GM21825 (cell line): ENCODE results near the gene PLD5.
A peak's percentile ranks its signal among the peaks of the same experiment; 100 is the strongest.
"Not testable (repeated sequence)": the region's sequence is repeated elsewhere in the genome, so short reads cannot be mapped to it uniquely, and the experiment has no call there.

Experiments
- ATAC-seq: cut with Tn5 transposase; IDR thresholded peaks from one replicate; pipeline ENCODE4 v1.9.1; 2021; ENCODE audit warnings: mild to moderate bottlenecking, moderate library complexity; ENCODE audit not compliant: unreplicated experiment

The PLD5 gene

DNA sequence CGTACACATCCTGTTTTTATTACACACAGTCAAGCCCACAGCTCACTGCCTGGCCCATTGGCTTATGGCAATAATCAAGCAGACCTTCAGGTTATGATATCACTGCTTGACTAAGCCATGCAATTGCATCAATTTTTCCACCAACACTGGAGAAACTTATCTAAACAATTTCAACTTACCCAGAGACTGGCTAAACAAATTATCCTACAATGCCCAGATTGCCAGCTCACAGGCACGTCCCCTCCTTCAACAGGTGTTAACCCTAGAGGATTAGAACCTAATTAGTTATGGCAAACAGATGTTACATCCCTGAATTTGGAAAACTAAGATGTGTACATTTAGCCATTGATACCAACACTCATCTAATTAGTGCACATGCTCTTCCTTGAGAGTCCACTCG, 310.0 kb downstream of the PLD5 start:
- ATAC-seq, result not testable (repeated sequence)

DNA sequence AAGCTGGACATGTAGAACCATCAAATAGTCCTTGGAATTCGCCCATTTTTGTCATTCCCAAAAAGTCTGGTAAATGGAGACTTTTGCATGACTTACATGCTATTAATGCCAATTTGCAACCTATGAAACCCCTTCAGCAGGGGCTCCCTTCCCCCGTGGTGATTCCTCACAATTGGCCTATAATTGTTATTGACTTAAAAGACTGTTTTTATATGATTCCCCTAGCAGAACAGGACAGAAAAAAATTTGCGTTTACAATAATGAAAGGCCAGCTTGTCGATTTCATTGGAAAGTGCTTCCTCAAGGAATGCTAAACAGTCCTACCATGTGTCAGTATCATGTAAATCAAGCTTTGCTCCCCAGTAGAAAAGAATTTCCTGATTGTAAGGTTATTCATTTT, 311.5 kb downstream of the PLD5 start:
- not testable (repeated sequence) for ATAC-seq

DNA sequence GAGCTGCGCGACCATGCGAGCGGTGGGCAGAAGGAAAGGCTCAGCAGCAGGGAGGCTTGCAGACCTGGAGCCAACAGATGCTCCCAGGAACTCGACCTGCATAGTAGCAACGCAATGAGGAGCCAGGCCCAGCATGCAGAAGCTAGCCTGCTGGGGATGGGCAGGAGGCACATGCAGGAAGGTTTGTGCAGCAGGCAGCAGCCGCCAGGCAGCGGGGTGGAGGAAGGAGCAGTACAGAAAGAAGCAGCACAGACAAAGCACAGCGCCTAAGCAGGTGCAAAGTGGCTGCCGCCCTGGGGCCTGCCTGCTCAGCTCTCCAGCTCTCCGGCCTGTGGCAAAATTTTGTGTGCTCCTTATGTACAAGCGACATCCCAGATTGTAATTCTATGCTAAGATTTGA, 312.1 kb downstream of the PLD5 start:
- ATAC-seq, result no peak

DNA sequence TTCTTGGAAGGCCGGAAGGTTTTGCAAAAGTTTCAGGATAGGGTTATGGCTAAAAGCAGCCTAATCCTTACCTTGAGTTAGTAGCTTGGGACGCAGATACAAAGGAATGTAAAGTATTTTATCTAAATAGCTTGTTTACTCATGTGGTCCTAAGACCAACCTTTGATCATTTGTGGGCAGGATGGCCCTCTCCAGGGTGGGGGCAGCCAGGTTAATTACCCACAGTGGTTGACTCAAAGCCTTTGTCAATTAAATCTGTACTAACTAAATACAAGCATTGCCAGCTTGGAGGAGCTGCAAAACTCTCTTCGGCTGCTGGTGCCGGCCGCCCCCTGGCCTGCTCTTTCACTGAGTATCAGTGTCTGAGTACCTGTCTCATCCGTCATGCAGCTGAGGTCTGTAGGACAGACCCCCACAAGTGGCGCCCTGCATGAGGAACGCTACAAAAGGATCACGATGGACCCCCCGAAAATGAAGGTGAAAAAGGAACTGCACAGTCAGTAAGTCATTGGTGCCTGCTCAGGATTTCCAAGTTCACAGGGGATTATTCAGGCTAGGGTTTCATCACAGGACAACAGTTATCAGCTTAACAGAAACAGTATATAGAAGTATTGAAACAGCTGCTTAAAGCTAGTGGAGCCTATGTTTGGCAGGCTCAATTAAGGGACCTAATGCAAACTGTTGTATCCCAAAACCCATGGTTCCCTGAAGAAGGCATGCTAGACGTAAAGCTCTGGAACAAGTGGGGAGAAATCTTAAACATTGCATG, 313.1 kb downstream of the PLD5 start:
- ATAC-seq, result no peak

- ATAC-seq, result not testable (repeated sequence)
These were observed 314.2 kb downstream of the PLD5 start for GRCh38 chr1:242210316-242210715.

DNA sequence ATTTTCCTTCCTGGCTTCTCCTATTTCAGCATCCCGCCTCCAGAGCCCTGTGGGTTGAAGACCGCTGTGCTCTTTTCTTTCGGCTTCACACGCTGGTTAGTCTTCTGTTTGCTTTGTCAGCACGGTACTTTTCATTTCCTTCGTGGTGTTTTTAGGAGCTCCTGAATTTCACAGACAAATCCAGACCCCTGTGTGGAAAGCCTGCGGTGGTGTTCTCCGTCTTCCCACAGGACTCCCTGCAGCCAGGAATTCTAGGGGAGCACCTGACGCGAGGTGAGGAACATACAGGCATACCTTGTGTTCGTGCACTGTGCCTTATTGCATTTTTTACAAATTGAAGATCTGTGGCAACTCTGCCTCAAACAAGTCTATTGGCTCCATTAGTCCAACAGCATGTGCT, 315.4 kb downstream of the PLD5 start:
- ATAC-seq, result no peak

- no peak for ATAC-seq
These were observed 316.5 kb downstream of the PLD5 start for GRCh38 chr1:242208021-242208420.

DNA sequence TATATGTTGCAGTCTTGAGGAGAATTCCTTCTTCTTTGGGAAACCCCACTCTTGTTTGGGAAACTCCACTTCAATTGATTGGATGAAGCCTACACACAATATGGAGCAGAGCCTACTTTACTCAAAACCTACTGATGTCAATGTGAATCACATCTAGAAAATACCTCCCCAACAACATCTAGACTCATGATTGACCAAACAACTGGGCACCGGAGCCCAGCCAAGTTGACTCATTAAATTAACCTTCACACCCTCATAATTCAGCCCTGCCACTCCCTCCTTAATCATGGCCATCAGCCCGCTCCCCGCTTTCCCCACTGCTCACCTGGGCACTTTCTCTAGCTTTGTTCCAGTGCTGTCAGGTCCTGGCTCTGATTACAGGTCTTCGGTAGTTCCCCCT, 317.5 kb downstream of the PLD5 start:
- ATAC-seq, result no peak

DNA sequence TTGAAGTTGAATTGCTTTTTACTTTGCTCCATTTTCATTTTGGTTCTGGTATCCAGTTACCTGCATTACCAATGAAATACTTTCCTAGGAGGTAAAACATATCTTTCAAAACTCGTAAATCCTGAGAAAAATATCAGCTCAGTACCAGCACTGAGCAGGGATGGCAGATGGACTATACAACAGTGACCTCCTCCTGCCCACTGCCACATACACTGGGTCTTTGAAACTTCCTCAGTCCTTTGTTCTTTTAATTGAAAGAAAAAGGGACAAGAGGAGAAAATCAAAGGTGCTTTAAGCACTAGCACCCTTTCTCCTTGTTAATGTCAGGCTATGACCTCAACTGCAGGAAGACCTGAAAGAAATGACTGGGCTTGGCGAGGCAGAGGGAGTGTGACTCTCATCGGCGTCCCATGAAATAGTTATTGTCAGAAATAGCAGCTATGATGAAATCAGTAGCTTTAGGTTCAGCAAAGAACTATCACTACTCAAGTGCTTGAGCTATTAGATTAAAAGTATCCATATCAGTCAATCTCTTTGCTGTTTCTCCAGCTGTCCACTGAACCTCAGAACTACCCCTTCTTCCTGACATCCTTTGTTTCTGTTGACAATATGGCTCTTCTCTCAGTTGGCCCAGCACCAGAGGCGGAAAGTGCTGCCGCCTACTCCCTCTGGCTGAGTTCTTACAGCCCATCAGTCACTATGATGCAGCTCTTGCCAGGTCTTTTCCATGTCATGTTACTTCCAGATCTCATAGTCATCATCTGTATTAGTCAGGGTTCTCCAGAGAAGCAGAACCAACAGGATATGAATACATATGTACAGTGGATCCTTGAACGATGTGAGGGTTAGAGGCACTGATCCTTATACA, 318.6 kb downstream of the PLD5 start:
- ATAC-seq, result no peak

GRCh38 chr1:242203262-242203661, 321.2 kb downstream of the PLD5 start:
- no peak for ATAC-seq

- ATAC-seq, result no peak
These were observed 323.4 kb downstream of the PLD5 start for GRCh38 chr1:242201090-242201489.

DNA sequence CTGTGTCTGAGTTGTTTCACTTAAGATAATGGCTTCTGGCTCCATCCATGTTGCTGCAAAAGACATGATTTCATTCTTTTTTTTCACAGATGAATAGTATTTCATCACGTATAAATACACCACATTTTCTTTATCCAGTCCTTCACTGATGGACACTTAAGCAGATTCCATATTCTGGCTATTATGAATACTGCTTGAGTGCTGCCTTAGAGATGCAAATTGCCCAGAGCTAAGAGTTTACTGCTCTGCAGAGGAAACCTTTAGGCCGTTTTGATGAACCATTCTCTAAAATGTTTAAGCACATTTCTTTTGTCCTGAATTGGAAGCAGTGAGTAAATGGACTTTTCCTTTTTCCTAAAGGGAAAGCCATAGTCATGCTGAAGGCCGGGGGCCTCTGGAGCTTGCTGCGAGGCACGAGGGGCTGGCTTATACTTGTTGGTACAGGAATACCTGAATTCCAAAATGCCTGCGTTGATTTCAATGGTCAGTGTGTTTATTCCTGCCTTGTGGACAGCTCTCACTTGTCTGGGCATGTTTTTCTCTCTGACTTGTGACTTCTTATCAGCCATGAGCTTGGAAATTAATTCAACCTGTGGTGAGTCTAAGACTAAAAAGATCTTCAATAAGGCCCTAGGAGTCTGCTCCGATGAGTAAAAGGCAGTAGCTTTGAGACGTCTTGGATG, 324.6 kb downstream of the PLD5 start:
- no peak for ATAC-seq

- no peak for ATAC-seq
These were observed 326.3 kb downstream of the PLD5 start for GRCh38 chr1:242197907-242198820.

DNA sequence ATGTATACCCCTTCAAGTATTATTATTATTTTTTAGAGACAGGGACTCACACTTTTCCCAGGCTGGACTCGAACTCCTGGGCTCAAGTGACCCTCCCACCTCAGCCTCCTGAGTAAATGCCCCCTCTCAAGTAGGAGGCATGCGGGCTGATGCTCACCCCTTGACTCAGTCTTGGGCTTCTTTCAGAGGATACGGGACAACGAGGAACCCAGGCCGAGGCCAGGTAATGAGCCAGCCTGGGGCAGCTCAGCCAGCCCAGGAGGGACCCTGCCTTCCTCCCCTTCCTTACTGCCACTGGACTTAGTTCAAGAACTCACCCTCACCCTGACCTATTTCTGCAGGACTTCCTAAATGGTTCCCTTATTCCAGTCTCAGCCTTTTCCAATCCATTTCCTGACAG, 327.6 kb downstream of the PLD5 start:
- no peak for ATAC-seq

DNA sequence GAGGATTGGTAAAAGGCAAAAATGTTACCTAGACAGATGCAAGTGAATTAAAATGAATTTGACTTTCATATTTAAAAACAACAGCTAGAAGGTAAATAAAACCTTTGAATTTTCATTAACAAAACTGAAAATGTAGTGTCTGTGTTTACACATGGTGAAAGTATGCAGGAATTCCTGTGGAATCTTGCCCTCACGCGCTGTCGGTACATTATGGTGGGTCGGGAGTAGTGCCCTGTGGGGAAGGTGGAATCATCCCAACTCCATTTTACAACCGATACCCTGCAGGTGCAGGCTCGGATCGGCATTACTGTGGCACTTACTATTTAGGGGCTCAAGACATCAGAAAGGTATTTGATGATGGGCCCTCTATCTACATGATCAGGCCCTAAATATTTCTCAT, 328.4 kb downstream of the PLD5 start:
- ATAC-seq, result no peak

DNA sequence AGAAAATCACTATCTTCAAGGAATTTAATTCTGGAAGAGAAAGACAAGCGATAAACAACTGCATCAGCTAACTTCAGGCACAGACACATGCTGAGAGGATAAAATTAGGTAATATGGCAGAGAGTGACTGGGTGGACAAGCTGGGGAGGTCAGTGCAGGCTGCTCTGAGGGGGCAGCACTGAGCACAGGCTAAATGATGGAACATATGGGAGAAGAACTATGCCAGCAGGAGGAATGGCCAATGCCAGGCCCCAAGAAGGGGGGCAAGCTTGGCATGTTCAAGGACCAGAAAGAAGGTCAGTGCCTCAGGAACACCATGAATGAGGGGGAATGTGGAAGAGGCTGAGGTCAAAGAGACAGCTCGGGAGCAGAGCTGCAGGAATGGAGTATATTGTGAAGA, 334.9 kb downstream of the PLD5 start:
- ATAC-seq, result no peak

DNA sequence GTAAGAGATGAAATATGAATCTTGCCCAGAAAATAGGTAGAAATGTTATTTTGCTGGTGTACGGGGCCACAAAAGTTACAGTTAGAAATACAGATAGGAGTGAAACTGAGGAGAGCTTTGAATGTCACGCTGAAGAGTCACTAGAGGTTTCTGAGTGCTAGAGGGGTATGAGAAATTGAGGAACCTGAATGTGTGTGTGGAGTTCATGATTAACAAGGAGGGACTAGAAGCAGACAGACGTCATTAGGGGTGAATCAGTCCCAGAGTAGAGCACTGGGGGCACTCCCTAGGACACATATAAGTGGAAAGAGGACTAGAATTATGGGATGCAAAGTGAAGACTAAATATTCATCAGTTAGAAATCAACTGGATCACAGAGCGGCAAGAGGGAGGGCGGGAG, 336.7 kb downstream of the PLD5 start:
- ATAC-seq, result peak; percentile 84

- ATAC-seq, result peak; percentile 45
These were observed 337.3 kb downstream of the PLD5 start for GRCh38 chr1:242187171-242187570.

DNA sequence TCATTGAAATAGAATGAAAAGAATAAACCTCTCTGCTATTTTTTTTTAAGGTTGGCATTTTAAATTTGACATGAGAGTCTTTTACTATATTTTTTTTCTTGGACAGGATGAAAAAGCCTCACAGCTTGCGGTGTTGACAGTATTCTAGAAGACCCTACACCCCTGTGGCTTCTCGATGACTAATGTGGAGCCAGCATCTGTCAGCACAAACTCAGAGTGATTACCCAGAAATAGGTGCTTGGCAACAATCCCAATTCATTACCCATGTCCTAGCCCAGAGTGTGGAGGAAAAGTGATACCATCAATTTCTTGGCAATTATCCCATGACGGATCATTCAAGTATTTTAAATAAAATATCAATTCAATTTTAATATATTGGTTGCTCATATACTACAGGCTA, 338.8 kb downstream of the PLD5 start:
- ATAC-seq, result no peak

DNA sequence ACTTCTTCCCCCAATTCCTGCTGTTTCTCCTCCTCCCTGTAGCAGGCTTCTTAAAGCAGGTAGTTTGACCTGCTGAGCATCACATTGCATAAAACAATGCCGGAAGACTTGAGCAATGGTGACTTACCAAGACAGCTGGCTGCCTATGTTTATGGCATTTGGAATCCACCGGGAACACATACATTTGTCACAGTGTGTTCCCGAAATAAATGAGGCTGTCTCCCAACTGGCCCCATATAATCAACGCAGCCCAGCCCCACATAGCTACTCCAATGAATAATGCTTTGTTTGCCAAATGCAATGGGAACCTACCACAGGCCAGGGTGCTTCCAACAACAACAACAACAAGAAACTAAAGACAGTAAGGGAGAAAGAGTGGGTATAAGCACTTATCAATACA, 339.5 kb downstream of the PLD5 start:
- ATAC-seq, result no peak

GRCh38 chr1:242179767-242180166, 344.7 kb downstream of the PLD5 start:
- ATAC-seq, result peak; percentile 86
